GM21528 (cell line): ENCODE results near the gene ZBTB7B.

ENCODE experiments used
- ATAC-seq: cut with Tn5 transposase; IDR thresholded peaks from one replicate; pipeline ENCODE4 v1.9.1; 2021; ENCODE audit warnings: mild to moderate bottlenecking, moderate library complexity; ENCODE audit not compliant: unreplicated experiment, low FRiP score

Gene ZBTB7B

GRCh38 chr1:155002464-155003226 is at the start of gene ZBTB7B:
TSS of gene ZBTB7B (plus strand) at chr1:155002802. CDS start at chr1:155014661, 11,859 bp downstream.
- no peak for ATAC-seq

- no peak for ATAC-seq
Observed at GRCh38 chr1:154953611-154954038, 49.0 kb upstream of the ZBTB7B start.

- ATAC-seq, result no peak
Observed at GRCh38 chr1:154954541-154954940, 48.1 kb upstream of the ZBTB7B start.

DNA sequence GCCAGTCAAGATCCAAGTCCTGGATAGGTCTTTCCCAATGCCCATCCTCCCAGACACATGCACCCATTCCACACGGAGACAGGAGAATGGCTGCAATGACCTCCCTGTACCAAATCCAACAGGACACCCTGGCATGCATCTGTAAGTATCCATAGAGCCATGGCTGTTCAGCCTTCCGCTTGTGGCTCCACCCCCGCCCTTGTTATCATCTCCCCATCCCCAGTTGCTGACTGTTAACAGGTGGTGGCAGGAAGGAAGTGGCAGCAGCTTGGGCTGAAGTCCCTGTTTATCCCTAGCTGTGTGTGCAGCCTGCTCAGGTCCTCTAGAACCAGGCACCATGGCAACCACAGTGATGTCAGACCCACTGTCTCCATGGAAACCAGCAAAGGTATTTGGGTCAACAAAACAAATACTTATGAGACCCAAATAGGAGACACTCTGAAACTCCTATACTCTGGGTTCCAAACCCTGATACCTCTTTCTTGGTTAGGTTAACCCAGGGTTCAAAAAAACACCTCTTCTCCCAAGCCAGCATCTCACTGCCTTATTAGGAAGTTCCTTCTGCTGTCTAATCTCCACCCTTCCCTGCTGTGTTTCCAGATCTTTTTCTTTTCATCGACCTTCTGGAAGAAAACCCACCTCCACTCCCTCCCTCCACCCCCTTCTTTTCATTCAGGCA is 47.4 kb upstream of the ZBTB7B start:
- ATAC-seq, result peak; percentile 46

DNA sequence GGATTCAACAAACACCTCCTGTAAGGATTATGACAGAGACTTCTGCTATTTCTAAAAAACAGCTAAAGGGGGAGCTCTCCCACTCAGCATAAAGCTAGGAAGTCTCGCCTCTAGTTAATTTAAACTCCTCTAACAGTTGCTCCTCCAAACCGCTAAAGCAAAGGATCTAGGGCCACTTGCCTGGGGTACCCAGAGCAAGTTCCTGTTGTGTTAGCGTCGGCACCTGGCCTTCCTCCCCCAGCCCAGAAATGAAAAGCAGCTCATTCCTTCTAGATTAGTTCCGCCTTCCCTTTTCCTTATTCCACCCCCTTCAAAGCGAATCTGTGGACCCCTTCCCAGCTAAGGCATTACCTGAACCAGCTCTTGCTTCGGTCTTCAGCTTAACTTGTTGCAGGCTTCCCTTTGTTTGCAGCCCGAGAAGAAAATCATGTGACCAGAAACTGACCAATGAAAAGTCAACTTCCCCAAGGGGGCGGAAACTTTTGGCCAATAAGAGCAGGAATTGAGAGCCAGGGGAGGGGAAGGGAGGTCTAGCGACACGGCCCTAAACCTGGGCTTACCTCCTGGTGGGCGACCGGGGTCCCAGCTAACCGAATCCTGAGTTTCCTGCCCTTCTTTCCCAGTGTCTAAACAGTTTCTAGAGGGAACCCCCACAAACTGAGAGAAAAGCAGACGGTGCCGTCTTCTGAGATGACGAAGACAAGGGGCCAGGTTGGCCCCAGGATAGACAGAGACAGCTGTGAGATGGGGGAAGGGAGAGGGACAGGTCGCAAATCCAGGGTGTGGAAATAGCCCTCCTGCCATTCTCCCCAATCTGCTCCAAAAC is 46.7 kb upstream of the ZBTB7B start, which contains the start of gene PBXIP1:
Gene PBXIP1, minus strand, starts transcription at position 382 of the 826 bp plus-strand sequence. CDS start 2,378 bp downstream, outside the sequence.
- peak; percentile 61 for ATAC-seq

GRCh38 chr1:154956544-154956941 is 46.1 kb upstream of the ZBTB7B start:
- ATAC-seq, result no peak

DNA sequence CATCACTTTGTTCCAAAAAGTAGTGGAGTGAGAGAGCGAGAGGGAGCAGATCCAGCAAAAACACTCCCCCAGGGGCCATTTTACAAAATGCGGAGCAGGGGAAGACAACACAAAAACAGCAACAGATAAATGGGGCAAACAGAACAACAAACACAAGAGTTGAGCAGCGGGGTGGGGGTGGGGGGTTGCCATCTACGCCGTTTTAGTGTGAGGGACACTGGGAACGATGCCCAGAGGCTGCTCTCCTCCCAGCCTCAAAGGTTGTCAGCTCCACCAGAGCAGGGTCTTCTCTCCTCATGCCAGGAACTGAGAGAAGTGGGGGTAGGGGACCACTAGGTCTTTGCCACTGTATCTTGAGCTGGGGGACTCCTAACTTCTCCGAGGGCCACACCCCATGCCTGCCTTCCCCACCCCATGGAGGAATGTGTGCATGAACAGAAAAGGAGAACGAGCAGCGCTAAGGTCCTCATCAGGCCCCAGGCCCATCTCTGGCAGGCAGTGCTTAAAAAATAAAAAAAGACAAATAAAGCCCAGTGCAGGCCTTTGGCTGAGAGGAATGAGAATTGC is 45.4 kb upstream of the ZBTB7B start:
- ATAC-seq, result no peak

- no peak for ATAC-seq
Observed at GRCh38 chr1:154958036-154958435, 44.6 kb upstream of the ZBTB7B start.

DNA sequence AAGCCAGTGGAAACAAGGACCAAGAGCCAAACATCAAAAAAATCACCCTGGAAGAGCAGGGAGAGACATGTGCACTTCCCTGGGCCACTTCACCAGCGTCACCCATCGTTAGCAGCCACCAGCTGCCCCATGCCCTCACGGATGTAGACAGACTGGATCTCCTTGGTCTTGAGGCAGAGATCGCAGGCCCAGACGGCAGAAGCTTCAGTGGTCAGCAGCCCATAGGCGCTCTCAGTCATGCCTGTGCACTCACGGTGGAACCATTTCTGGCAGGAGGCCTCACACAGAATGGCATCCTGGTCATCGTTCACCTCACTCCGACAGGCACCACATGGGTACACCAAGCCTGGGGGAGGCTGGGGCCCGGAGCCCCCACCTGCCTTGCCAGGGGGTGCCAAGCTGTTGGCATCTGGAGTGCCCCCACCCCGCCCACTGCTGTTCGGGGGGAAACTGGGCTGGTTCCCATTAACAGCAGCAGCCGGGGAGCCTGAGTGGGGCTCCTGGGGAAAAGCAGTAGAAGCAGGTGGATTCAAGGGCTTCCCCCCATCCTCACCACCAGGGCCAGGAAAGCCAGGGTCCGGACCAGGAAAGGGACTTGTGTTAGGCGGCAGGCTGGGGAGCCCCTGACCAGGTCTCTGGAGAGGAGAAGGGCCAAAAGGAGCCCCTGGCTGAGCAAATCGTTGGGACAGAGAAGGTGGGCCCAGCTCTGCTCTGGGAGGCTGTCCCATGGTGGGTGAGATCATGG is 43.7 kb upstream of the ZBTB7B start:
- ATAC-seq, result no peak

DNA sequence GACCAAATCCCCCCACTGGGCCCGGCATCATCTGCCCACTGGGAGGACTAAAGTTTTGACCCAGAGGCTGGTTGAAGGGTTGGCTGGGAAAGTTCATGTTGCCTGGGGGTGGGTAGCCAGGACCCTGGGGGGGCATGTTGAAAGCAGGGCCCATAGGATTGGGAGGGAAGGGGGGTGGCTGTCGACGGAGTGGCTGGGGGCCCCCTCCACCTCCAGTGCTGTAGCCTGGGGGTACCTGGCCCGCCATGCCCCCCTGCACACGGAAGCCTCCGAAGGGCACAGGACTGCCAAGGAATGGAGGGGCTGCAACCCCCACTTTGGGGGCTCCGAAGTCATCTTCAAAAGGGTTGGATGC is 43.2 kb upstream of the ZBTB7B start:
- no peak for ATAC-seq

DNA sequence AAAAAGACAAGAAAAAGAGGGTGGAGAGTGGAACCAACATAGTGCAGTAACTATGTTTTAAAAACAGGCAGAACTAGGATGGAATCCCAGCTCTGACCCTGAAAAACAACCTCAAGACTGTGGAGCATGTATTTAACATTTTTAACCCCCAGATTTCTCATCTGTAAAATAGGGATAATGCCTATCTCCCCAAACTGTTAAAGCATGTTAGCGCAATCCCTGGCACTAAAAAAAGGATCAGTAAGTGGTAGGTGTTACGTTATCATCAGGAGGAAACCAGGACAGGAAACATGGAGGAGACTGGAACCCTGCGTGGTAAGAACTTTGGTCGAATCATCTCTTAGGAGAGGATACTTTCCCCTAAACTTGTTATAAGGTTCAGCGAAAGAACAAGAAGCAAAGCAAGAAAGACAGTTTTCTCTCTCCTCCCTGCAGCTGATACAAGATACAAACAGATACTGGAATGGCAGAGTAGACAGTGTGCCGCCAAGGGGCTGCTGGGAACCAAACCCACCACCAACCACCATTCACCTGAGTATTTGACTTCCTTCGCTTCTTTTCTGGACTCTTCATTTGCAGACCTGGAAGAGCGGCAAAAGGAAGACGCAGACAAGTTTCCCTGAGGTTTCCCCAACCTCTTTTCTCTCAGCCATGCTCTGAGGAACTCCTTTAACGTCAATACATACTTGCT is 42.0 kb upstream of the ZBTB7B start:
- no peak for ATAC-seq

- ATAC-seq, result peak; percentile 66
Observed at GRCh38 chr1:154961207-154962155, 41.1 kb upstream of the ZBTB7B start, which contains the start of gene PYGO2. TSS of gene PYGO2 (minus strand) at chr1:154961782. CDS start at chr1:154961576, 206 bp downstream.

- ATAC-seq, result no peak
Observed at GRCh38 chr1:154962156-154962749, 40.3 kb upstream of the ZBTB7B start.

- ATAC-seq, result no peak
Observed at GRCh38 chr1:154962795-154963330, 39.7 kb upstream of the ZBTB7B start.

- no peak for ATAC-seq
Observed at GRCh38 chr1:154963643-154964042, 39.0 kb upstream of the ZBTB7B start.

GRCh38 chr1:154964359-154964758 is 38.2 kb upstream of the ZBTB7B start:
- ATAC-seq, result no peak

DNA sequence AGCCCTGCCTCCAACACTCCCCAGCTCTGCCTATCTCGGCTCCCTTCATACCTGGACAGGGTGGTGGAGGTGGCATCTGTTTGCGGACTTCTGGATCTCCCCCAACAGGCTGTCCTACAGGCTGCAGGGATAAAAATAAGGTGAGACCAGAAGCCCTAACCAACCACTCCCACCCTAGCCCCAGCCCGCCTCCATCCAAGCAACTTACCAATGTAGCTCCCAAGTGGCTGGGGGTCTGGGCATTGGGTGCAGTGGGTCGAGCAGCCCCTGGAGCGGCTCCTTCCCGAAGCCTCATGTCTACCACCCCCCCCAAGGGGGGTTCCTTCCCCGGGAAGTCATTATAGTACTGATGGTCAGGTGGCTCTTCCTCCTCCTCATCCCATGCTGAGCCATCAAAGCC is 36.5 kb upstream of the ZBTB7B start:
- ATAC-seq, result no peak
